Kidney epithelial cell (primary cell): Measurements from ENCODE around the gene CYSLTR2. TPM values are rescaled to one million over a fixed set of nuclear protein-coding genes. Genes with fewer than 3 reads are reported as not detected.
"Not testable (repeated sequence)": the region's sequence is repeated elsewhere in the genome, so short reads cannot be mapped to it uniquely, and the experiment has no call there.

Experiments used
- DNase-seq: peaks from one replicate; pipeline ENCODE4 v3.0.0-alpha.2; 2010; ENCODE audit warnings: low read depth
- H3K27me3 ChIP-seq: 2 replicates; pipeline ENCODE4 v1.6.0; 2011; ENCODE audit warnings: low read length; ENCODE audit not compliant: control insufficient read depth, insufficient read depth
- H3K36me3 ChIP-seq: 2 replicates; pipeline ENCODE4 v1.5.1; 2011; ENCODE audit warnings: low read length; ENCODE audit not compliant: control insufficient read depth, insufficient read depth
- H3K4me3 ChIP-seq: 2 replicates; pipeline ENCODE4 v1.5.1; 2011; ENCODE audit warnings: low read depth, mild to moderate bottlenecking, control low read depth, low read length
- total RNA-seq: library from RNA; depleted of rRNA; stranded (reverse); fragments of >200 nt; gene quantifications from 2 replicates; pipeline ENCODE4 v1.2.3, GENCODE V29; 2015
- TF ChIP-seq, protein P1 (sequence below): IDR thresholded peaks from 2 replicates; pipeline ENCODE4 v1.5.1; 2011; ENCODE audit warnings: mild to moderate bottlenecking, moderate library complexity, low read length, control low read depth, inconsistent platforms; ENCODE audit not compliant: insufficient read depth, poor library complexity, severe bottlenecking

The CYSLTR2 gene
- total RNA-seq, 1 donor from 2014 or later, result 0.13 TPM

DNA sequence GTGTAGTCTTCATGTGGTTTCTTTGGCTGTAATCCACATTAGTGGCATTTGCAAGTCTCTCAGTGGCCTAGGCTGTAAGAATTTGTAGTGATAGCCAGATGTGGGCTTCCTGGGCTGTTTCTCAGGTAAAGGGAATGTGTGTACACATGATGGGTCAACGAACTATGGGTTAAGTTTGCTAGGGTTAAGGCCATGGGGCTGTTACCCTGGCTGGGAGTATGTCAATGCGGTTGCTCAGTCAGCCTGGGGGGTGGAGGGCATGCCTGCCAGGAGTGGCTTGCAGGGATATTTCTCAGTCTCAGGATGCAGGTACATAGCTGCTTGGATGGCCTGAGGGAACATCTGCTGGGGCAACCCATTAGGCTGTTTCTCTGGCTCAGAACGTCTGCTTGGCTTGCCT is 13.4 kb downstream of the CYSLTR2 start:
- Histone ChIP-seq H3K4me3 (no peak overlapping the region), H3K36me3 (no peaks in the 10 kb centered on the region), H3K27me3 (no peaks in the 10 kb centered on the region)
- TF ChIP-seq, protein P1, sequence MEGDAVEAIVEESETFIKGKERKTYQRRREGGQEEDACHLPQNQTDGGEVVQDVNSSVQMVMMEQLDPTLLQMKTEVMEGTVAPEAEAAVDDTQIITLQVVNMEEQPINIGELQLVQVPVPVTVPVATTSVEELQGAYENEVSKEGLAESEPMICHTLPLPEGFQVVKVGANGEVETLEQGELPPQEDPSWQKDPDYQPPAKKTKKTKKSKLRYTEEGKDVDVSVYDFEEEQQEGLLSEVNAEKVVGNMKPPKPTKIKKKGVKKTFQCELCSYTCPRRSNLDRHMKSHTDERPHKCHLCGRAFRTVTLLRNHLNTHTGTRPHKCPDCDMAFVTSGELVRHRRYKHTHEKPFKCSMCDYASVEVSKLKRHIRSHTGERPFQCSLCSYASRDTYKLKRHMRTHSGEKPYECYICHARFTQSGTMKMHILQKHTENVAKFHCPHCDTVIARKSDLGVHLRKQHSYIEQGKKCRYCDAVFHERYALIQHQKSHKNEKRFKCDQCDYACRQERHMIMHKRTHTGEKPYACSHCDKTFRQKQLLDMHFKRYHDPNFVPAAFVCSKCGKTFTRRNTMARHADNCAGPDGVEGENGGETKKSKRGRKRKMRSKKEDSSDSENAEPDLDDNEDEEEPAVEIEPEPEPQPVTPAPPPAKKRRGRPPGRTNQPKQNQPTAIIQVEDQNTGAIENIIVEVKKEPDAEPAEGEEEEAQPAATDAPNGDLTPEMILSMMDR, result no peak
- no peak for DNase-seq

DNA sequence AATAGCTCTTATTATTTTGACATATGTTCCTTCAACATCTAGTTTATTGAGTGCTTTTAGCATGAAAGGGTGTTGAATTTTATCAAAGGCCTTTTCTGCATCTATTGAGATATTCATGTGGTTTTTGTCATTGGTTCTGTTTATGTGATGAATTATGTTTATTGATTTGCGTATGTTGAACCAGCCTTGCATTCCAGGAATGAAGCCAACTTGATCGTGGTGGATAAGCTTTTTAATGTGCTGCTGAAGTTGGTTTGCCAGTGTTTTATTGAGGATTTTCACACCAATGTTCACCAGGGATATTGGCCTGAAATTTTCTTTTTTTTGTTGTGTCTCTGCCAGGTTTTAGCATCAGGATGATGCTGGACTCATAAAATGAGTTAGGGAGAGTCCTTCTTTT is 17.7 kb downstream of the CYSLTR2 start:
- DNase-seq, H3K4me3 ChIP-seq, H3K27me3 ChIP-seq, H3K36me3 ChIP-seq: not testable (repeated sequence)

DNA sequence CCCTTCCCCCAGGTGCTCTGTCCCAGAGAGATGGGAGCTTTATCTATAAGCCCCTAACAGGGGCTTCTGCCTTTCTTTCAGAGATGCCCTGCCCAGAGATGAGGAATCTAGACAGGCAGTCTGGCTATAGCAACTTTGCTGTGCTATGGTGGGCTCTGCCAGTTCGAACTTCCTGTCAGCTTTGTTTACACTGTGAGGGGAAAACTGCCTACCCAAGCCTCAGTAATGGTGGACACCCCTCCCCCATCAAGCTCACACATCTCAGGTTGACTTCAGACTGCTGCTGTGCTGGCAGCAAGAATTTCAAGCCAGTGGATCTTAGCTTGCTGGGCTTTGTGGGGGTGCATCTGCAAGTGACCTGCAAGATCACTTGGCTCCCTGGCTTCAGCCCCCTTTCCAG is 21.5 kb downstream of the CYSLTR2 start:
- H3K27me3 ChIP-seq, result no peaks in the 10 kb centered on the region
- no peak overlapping the region for H3K4me3 ChIP-seq
- H3K36me3 ChIP-seq, result no peaks in the 10 kb centered on the region
- DNase-seq, result no peak
- TF ChIP-seq, protein P1, result no peak

DNA sequence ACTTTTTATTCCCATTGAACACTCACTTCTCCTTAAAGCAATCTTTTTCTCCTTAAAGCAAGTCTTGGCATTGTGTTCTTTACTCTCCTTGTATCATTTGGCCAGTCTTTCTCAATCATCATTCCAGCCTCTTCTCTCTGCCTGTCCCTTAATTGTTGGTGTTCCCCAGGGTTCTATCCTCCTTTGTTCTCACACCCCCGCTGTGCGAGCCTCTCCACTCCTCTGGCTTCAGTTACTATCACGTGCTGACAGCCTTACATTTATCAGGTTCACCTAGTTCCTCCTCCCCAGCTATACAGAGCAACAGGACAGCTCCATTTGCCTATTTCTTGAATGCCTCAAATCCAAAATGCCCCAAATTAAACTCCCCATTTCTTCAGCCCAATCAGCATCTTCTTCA is 24.6 kb downstream of the CYSLTR2 start:
- TF ChIP-seq, protein P1, result no peak
- Histone ChIP-seq H3K27me3 (no peaks in the 10 kb centered on the region), H3K4me3 (no peak overlapping the region), H3K36me3 (no peaks in the 10 kb centered on the region)
- no peak for DNase-seq

DNA sequence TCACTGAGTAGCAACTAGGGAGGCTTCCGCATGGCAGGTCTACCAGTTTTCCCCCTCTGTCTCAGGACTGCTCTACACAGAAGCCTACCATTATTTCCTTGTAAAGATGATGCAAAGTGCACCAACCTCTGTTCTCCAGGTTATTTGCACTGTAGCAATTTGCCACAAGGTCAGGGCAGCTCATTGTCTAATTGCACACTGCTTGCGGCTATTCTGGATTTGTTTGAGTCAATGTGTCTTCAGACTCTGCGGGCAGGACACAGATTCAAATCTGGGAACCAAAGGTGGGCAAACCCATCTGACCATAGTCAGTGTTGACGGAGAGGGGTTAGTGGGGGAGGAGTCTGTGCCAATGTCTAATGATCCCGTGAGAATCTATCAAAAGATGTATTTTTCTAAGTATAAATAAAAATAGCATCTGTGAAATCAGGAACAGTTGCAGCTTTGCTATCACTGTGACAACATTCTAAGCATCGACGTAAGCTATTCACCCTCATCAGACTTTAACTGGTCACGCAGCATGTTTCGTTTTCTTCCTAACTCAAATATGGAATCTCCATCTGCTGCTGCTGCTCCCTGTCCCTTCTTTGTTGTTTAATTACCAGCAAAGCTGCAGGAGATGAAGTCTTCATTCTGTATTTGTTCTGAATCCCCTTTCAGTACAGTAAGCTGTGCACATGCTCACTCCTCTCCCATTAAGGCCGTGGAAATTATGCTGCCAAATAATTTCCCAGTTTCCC is 26.4 kb downstream of the CYSLTR2 start:
- Histone ChIP-seq H3K27me3 (no peaks in the 10 kb centered on the region), H3K4me3 (no peak overlapping the region), H3K36me3 (no peaks in the 10 kb centered on the region)
- TF ChIP-seq, protein P1, result no peak
- no peak for DNase-seq

DNA sequence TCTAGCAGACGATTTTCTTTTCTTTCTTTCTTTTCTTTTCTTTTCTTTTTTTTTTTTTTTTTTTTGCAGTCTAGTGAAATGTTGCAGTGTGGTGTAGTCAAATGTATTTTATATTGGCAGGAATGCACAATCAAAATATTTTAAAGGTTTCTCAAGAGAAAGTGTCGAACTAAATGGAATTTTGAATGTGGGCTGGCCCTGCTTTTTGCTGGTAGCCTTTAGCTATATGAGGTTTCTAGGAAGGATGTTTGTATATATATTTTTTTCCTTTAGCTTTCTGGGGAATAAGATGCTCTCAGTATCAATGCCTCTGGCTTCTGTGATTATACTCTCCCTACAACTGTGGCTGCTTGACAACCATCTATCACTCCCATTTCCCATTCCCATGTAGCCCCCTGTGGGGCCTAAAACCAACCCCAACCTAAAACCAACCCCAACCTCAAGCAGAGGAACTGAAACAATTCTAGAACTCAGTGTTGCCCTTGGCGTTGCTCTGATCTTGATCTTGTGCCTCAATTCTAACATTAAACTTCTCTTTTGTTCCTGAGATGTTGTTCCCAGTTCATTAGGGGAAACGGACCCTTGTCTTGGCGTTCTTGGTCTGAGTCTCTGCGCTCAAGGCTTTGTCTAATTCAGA is 27.1 kb downstream of the CYSLTR2 start:
- Histone ChIP-seq H3K36me3 (no peaks in the 10 kb centered on the region), H3K4me3 (no peak overlapping the region), H3K27me3 (no peaks in the 10 kb centered on the region)
- TF ChIP-seq, protein P1, result no peak
- DNase-seq, result no peak
